Measurements from ENCODE around the gene FILIP1. TPM values are rescaled to one million over a fixed set of nuclear protein-coding genes. Genes with fewer than 3 reads are reported as not detected.

Gene FILIP1
- polyA plus RNA-seq, 1 of the 3 experiments (the other 2 are of a cell fraction), result 0.03 TPM

GRCh38 chr6:75526502-75527127, 33.0 kb upstream of the FILIP1 start:
- Histone ChIP-seq H3F3A (replicated peaks; ENCODE audit: insufficient read depth) (peaks cover 4% of the 10 kb centered on the region), H3K4me1 (ENCODE audit: control insufficient read depth in 1 of 2, insufficient read depth in 2 of 2, low read depth in 1 of 2, low read length in 1 of 2) (peaks cover 2 to 7% of the 10 kb centered on the region in 2 experiments; a peak in 3 of 4 replicates), H3K27ac (ENCODE audit: low read depth in 2 of 2, low read length in 1 of 2) (no peak overlapping the region), H4K20me1 (ENCODE audit: insufficient read depth) (no peaks in the 10 kb centered on the region), H3K9me2 (no peaks in the 10 kb centered on the region), H3K27me3 (ENCODE audit: insufficient read depth) (no peaks in the 10 kb centered on the region), H3K9me3 (no peaks in the 10 kb centered on the region), H3K4me2 (no peak overlapping the region), H3K4me3 (ENCODE audit: low read depth in 2 of 2, low read length in 1 of 2) (no peak overlapping the region), H3K9ac (no peak overlapping the region), H3K36me3 (replicated peaks in 1 of 2; ENCODE audit: control insufficient read depth in 1 of 2, insufficient read depth in 2 of 2, low read length in 1 of 2) (no peaks in the 10 kb centered on the region), H3K79me2 (ENCODE audit: insufficient read depth) (no peaks in the 10 kb centered on the region), H2AFZ (ENCODE audit: low read depth) (no peak overlapping the region)
- CTCF ChIA-PET, result interaction anchor here (0.6 to 3.3 kb wide), 23 partner anchors 15 to 316 kb away, joined by 3 to 31 read pairs (median 3); partner anchors contain the start of gene SENP6
- TF ChIP-seq NFIC (IDR thresholded peaks at IDR 0.05; ENCODE audit: borderline replicate concordance), result no peak
- TF ChIP-seq CTCF (IDR thresholded peaks at IDR 0.05), result peak; percentile 86
- TF ChIP-seq GATA2 (CRISPR knock-in tag; IDR thresholded peaks at IDR 0.05), result no peak
- peak; percentile 95 for TF ChIP-seq SMC3 (IDR thresholded peaks at IDR 0.05; ENCODE audit: low read depth, low read length)
- no peak for TF ChIP-seq RFX5 (IDR thresholded peaks at IDR 0.05; ENCODE audit: low read length)
- TF ChIP-seq YY1 (IDR thresholded peaks at IDR 0.05; ENCODE audit: low read depth), result no peak
- TF ChIP-seq TEAD4 (IDR thresholded peaks at IDR 0.05; ENCODE audit: borderline replicate concordance, insufficient read depth), result no peak
- TF ChIP-seq RAD21 (IDR thresholded peaks at IDR 0.05; ENCODE audit: low read length), result peak; percentile 93
- no peak for TF ChIP-seq IRF3 (IDR thresholded peaks at IDR 0.05; ENCODE audit: low read depth, low read length)
- no peak for TF ChIP-seq SIN3A (IDR thresholded peaks at IDR 0.05; ENCODE audit: borderline replicate concordance, low read depth, low read length)
- no peak for TF ChIP-seq FOXJ3 (CRISPR knock-in tag; IDR thresholded peaks at IDR 0.05)
- TF ChIP-seq MEF2A (IDR thresholded peaks at IDR 0.05; ENCODE audit: borderline replicate concordance, low read depth), result no peak
- WGBS (ENCODE audit: low lambda C conversion rate), result 5% methylated on average over 4 of the region's 4 CpGs
- POLR2A ChIA-PET, result no interaction called here
- DNase-seq, result peak; percentile 30

DNA sequence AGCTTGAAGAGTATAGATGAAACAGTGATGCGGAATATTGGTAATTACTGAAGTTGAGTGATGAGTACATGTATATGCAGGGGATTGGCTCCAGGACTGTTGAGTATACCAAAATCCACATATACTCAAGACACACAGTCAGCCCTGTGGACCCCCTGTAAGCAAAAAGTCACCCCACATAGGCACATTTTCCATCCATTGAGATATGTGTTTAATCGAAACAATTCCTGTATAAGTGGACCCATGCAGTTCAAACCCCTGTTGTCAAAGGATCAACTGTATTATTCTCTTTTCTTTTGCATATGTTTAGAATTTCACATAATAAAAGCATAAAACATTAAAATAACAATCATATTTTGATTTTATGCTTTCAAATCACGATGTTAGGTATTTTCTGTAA, 32.1 kb upstream of the FILIP1 start:
- Histone ChIP-seq H3K79me2 (ENCODE audit: insufficient read depth) (no peaks in the 10 kb centered on the region), H3K9me3 (no peaks in the 10 kb centered on the region), H3K4me2 (no peak overlapping the region), H3K27me3 (ENCODE audit: insufficient read depth) (no peaks in the 10 kb centered on the region), H3K4me3 (ENCODE audit: low read depth in 2 of 2, low read length in 1 of 2) (no peak overlapping the region), H2AFZ (ENCODE audit: low read depth) (no peak overlapping the region), H3K9ac (no peak overlapping the region), H3K36me3 (replicated peaks in 1 of 2; ENCODE audit: control insufficient read depth in 1 of 2, insufficient read depth in 2 of 2, low read length in 1 of 2) (no peaks in the 10 kb centered on the region), H3F3A (replicated peaks; ENCODE audit: insufficient read depth) (peaks cover 4% of the 10 kb centered on the region), H3K27ac (ENCODE audit: low read depth in 2 of 2, low read length in 1 of 2) (no peak overlapping the region), H3K4me1 (ENCODE audit: control insufficient read depth in 1 of 2, insufficient read depth in 2 of 2, low read depth in 1 of 2, low read length in 1 of 2) (peaks cover 2 to 7% of the 10 kb centered on the region in 2 experiments; a peak in 3 of 4 replicates), H3K9me2 (no peaks in the 10 kb centered on the region), H4K20me1 (ENCODE audit: insufficient read depth) (no peaks in the 10 kb centered on the region)
- CTCF ChIA-PET, result interaction anchor here (0.8 to 4.1 kb wide), 8 partner anchors 159 to 317 kb away, joined by 3 to 20 read pairs (median 5); no protein-coding TSS in a partner anchor
- TF ChIP-seq YY1 (IDR thresholded peaks at IDR 0.05; ENCODE audit: low read depth), result no peak
- TF ChIP-seq MXI1 (IDR thresholded peaks at IDR 0.05; ENCODE audit: low read depth, low read length), result no peak
- TF ChIP-seq RCOR1 (IDR thresholded peaks at IDR 0.05; ENCODE audit: low read length), result no peak
- no peak for TF ChIP-seq USF2 (IDR thresholded peaks at IDR 0.05; ENCODE audit: borderline replicate concordance, low read depth, low read length)
- no peak for TF ChIP-seq EP300 (IDR thresholded peaks at IDR 0.05; ENCODE audit: borderline replicate concordance in 1 of 2, low read depth in 1 of 2, low read length in 1 of 2)
- TF ChIP-seq, protein P1, sequence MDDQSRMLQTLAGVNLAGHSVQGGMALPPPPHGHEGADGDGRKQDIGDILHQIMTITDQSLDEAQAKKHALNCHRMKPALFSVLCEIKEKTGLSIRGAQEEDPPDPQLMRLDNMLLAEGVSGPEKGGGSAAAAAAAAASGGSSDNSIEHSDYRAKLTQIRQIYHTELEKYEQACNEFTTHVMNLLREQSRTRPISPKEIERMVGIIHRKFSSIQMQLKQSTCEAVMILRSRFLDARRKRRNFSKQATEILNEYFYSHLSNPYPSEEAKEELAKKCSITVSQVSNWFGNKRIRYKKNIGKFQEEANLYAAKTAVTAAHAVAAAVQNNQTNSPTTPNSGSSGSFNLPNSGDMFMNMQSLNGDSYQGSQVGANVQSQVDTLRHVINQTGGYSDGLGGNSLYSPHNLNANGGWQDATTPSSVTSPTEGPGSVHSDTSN (IDR thresholded peaks at IDR 0.05), result no peak
- 79% methylated on average over 3 of the region's 3 CpGs for WGBS (ENCODE audit: low lambda C conversion rate)
- DNase-seq, result no peak
- POLR2A ChIA-PET, result no interaction called here
